ENCODE results near the gene ME3. TPM values are rescaled to one million over a fixed set of nuclear protein-coding genes. Genes with fewer than 3 reads are reported as not detected.

Gene ME3
- total RNA-seq, 1 donor from 2014 or later, result 9.7 TPM

GRCh38 chr11:86464509-86465221, 207.8 kb downstream of the ME3 start:
- Mint-ChIP-seq H3K36me3 (peaks cover 3% of the 10 kb centered on the region), H3K27me3 (peaks cover 3% of the 10 kb centered on the region), H3K9me3 (no peaks in the 10 kb centered on the region), H3K27ac (no peak overlapping the region), H3K4me3 (no peak overlapping the region), H3K4me1 (ENCODE audit: unreplicated experiment) (no peaks in the 10 kb centered on the region)
- no peak for TF ChIP-seq CTCF (conservative IDR thresholded peaks at IDR 0.05)
- no peak for DNase-seq (ENCODE audit: extremely low spot score, unreplicated experiment)

- Mint-ChIP-seq H3K4me3 (no peak overlapping the region), H3K4me1 (ENCODE audit: unreplicated experiment) (no peaks in the 10 kb centered on the region), H3K27me3 (peaks cover 3% of the 10 kb centered on the region), H3K36me3 (peaks cover 3% of the 10 kb centered on the region), H3K9me3 (no peaks in the 10 kb centered on the region), H3K27ac (no peak overlapping the region)
- no peak for TF ChIP-seq CTCF (conservative IDR thresholded peaks at IDR 0.05)
- no peak for DNase-seq (ENCODE audit: extremely low spot score, unreplicated experiment)
Observed at GRCh38 chr11:86463955-86464354, 208.5 kb downstream of the ME3 start.

GRCh38 chr11:86463120-86463519, 209.3 kb downstream of the ME3 start:
- Mint-ChIP-seq H3K36me3 (peaks cover 3% of the 10 kb centered on the region), H3K27ac (no peak overlapping the region), H3K4me3 (no peak overlapping the region), H3K4me1 (ENCODE audit: unreplicated experiment) (no peaks in the 10 kb centered on the region), H3K9me3 (no peaks in the 10 kb centered on the region), H3K27me3 (peaks cover 3% of the 10 kb centered on the region)
- no peak for TF ChIP-seq CTCF (conservative IDR thresholded peaks at IDR 0.05)
- no peak for DNase-seq (ENCODE audit: extremely low spot score, unreplicated experiment)

- no peaks in the 10 kb centered on the region for H3K4me1 Mint-ChIP-seq (ENCODE audit: unreplicated experiment)
- no peak for TF ChIP-seq CTCF (conservative IDR thresholded peaks at IDR 0.05)
- peaks cover 5% of the 10 kb centered on the region for H3K27me3 Mint-ChIP-seq
- DNase-seq (ENCODE audit: extremely low spot score, unreplicated experiment), result no peak
- peaks cover 3% of the 10 kb centered on the region for H3K36me3 Mint-ChIP-seq
- no peak overlapping the region for H3K4me3 Mint-ChIP-seq
- H3K27ac Mint-ChIP-seq, result no peak overlapping the region
- H3K9me3 Mint-ChIP-seq, result no peaks in the 10 kb centered on the region
Observed at GRCh38 chr11:86461892-86462291, 210.5 kb downstream of the ME3 start.

- no peak for DNase-seq (ENCODE audit: extremely low spot score, unreplicated experiment)
- Mint-ChIP-seq H3K27me3 (peaks cover 10% of the 10 kb centered on the region), H3K4me1 (ENCODE audit: unreplicated experiment) (peaks cover 7% of the 10 kb centered on the region), H3K9me3 (no peaks in the 10 kb centered on the region), H3K4me3 (no peak overlapping the region), H3K27ac (no peak overlapping the region), H3K36me3 (peaks cover 3% of the 10 kb centered on the region)
- no peak for TF ChIP-seq CTCF (conservative IDR thresholded peaks at IDR 0.05)
Observed at GRCh38 chr11:86460461-86461385, 211.7 kb downstream of the ME3 start.

All from type B pancreatic cell (in vitro differentiated cells).